A673 (cell line): Measurements from ENCODE around the gene SETD1A. TPM values are rescaled to one million over a fixed set of nuclear protein-coding genes. Genes with fewer than 3 reads are reported as not detected.

ENCODE experiments used
- BruUV-seq: library from RNA; stranded (reverse); fragments of 400-500 nt; replicated peaks from 2 replicates; lab custom pipeline; 2021; lab: Mats Ljungman, UMichigan
- CTCF ChIA-PET: fragments of 300-600 bp; sonication (Branson Sonifier 250); formaldehyde crosslinking; loops from one replicate; lab custom pipeline; 2022; ENCODE audit warnings: antibody characterized with exemption; lab: Charles Lee
- POLR2A ChIA-PET: fragments of 300-600 bp; sonication (Branson Sonifier 250); formaldehyde crosslinking; loops from one replicate; lab custom pipeline; 2022; ENCODE audit warnings: antibody characterized with exemption; ENCODE audit not compliant: low non-redundant PET; lab: Charles Lee
- DNase-seq: peaks from one replicate; pipeline ENCODE4 v3.0.0-alpha.2; 2015; ENCODE audit warnings: low spot score
- H3K27ac ChIP-seq: fragments of 200-600 bp; sonication (generic); 2 replicates; pipeline ENCODE4 v1.5.1; 2016; ENCODE audit warnings: mixed run types, low read depth, mild to moderate bottlenecking, mixed read lengths, antibody characterized with exemption, low read length; ENCODE audit not compliant: poor library complexity, severe bottlenecking
- H3K27me3 ChIP-seq: fragments of 200-600 bp; sonication (generic); replicated peaks from 2 replicates; pipeline ENCODE4 v1.6.1; 2017; ENCODE audit warnings: mixed run types, low read depth, mild to moderate bottlenecking, mixed read lengths, antibody characterized with exemption, low read length; ENCODE audit not compliant: insufficient read depth, poor library complexity
- H3K36me3 ChIP-seq: fragments of 200-600 bp; sonication (generic); 2 replicates; pipeline ENCODE4 v1.6.1; 2016; ENCODE audit warnings: mixed run types, mild to moderate bottlenecking, mixed read lengths, antibody characterized with exemption, low read length; ENCODE audit not compliant: insufficient read depth, poor library complexity, severe bottlenecking
- H3K4me1 ChIP-seq: fragments of 200-600 bp; sonication (generic); 2 replicates; pipeline ENCODE4 v1.6.1; 2017; ENCODE audit warnings: mixed run types, mild to moderate bottlenecking, mixed read lengths, antibody characterized with exemption, low read length; ENCODE audit not compliant: insufficient read depth, poor library complexity, severe bottlenecking
- H3K4me3 ChIP-seq: fragments of 200-600 bp; sonication (generic); 2 replicates; pipeline ENCODE4 v1.5.1; 2016; ENCODE audit warnings: low read depth, mixed run types, mild to moderate bottlenecking, mixed read lengths, low read length; ENCODE audit not compliant: poor library complexity, severe bottlenecking
- H3K9me3 ChIP-seq: fragments of 200-600 bp; sonication (generic); 2 replicates; pipeline ENCODE4 v1.6.1; 2016; ENCODE audit warnings: mixed run types, low read depth, mild to moderate bottlenecking, mixed read lengths, antibody characterized with exemption, low read length; ENCODE audit not compliant: poor library complexity, severe bottlenecking
- EZH2 ChIP-seq: fragments of 200-600 bp; sonication (generic); IDR thresholded peaks from 2 replicates; pipeline ENCODE4 v1.6.1; 2017; ENCODE audit warnings: borderline replicate concordance, low read depth, mild to moderate bottlenecking, mixed read lengths, antibody characterized with exemption, low read length; ENCODE audit not compliant: poor library complexity, severe bottlenecking
- intact Hi-C: fragments of 100-400 bp; cut with micrococcal nuclease; formaldehyde crosslinking; loops from one replicate; pipeline ENCODE4 v1.10.0; 2022; ENCODE audit not compliant: unreplicated experiment
- total RNA-seq: library from RNA; stranded (reverse); gene quantifications from 2 replicates; pipeline ENCODE4 v1.2.3, GENCODE V29; 2021
- TF ChIP-seq, protein P1 (sequence below): fragments of 300-800, 200-600 bp; sonication (generic); conservative IDR thresholded peaks from 2 replicates; pipeline ENCODE4 v1.5.1; 2017; ENCODE audit warnings: low read depth, mild to moderate bottlenecking, antibody characterized with exemption, low read length, moderate library complexity, mixed read lengths

SETD1A gene
- total RNA-seq, 1 experiment from 2014 or later, result 31.4 TPM

DNA sequence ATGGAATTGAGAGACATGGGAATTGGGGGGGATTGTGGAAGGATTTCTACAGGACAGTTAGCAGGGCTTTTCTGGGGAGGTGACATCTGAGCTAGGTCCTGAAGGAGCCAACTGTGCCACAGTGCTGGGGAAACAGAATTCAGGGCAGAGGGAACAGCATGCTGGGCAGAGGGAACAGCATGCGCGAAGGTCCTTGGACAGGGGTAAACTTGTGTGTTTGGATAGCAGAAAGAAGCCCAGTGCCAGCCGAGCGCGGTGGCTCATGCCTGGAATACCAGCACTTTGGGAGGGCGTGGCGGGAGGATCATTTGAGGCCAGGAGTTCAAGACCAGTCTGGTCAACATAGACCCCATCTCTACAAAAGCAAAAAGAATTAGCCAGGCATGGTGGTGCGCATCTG, 49.0 kb downstream of the SETD1A start:
- no peak overlapping the region for H3K27ac ChIP-seq
- TF ChIP-seq, protein P1, sequence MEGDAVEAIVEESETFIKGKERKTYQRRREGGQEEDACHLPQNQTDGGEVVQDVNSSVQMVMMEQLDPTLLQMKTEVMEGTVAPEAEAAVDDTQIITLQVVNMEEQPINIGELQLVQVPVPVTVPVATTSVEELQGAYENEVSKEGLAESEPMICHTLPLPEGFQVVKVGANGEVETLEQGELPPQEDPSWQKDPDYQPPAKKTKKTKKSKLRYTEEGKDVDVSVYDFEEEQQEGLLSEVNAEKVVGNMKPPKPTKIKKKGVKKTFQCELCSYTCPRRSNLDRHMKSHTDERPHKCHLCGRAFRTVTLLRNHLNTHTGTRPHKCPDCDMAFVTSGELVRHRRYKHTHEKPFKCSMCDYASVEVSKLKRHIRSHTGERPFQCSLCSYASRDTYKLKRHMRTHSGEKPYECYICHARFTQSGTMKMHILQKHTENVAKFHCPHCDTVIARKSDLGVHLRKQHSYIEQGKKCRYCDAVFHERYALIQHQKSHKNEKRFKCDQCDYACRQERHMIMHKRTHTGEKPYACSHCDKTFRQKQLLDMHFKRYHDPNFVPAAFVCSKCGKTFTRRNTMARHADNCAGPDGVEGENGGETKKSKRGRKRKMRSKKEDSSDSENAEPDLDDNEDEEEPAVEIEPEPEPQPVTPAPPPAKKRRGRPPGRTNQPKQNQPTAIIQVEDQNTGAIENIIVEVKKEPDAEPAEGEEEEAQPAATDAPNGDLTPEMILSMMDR, result no peak
- TF ChIP-seq EZH2, result no peak
- intact Hi-C loops, result no loop called here
- DNase-seq, result no peak
- no peaks in the 10 kb centered on the region for H3K4me1 ChIP-seq
- no peaks in the 10 kb centered on the region for H3K9me3 ChIP-seq
- H3K36me3 ChIP-seq, result no peaks in the 10 kb centered on the region
- POLR2A ChIA-PET, result no interaction called here
- CTCF ChIA-PET, result no interaction called here
- no peak overlapping the region for H3K4me3 ChIP-seq
- peaks cover 17% of the 10 kb centered on the region for H3K27me3 ChIP-seq
- BruUV-seq, result no TSS peak

DNA sequence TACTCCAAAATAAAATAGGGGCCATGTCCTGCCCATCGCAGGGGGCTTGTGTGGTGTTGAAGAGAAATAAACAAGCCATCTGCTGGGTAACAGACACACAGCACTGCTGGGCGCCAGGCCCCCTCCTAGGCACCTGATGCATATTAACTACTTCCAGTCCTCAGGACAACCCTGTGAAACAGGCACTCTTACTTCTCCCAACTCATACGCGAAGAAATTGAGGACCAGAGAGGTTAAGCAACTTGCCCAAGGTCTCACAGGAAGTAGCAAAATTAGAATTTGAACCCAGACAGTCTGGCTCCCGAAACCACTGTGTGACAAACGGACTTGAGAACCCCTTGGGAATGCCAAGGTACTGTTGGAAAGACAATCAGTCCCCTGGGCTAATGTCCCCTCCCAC, 50.1 kb downstream of the SETD1A start:
- H3K27ac ChIP-seq, result no peak overlapping the region

DNA sequence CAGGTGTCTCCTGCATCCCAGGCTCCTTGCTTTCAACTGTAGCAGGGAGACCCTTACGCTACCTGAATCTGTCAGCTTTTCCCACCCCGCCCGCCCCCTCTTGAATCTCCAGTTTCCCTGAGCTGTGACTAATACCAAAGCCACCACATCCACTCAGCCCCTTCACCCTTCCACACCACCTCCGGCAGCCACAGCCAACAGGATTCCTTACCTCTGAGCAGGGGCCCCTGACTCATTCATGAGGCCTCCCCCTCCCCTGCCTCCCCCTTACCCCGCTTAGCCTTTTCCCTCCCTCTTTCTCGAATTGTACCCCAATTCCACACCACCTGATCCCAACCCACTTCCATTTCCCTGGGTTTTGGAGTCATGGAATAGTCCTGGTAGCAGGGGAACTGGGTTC, 50.6 kb downstream of the SETD1A start:
- H3K9me3 ChIP-seq, result no peaks in the 10 kb centered on the region
- no TSS peak for BruUV-seq
- ChIA-PET CTCF (no interaction called here), POLR2A (no interaction called here)
- no peak for DNase-seq
- no peak overlapping the region for H3K4me3 ChIP-seq
- H3K36me3 ChIP-seq, result no peaks in the 10 kb centered on the region
- H3K27ac ChIP-seq, result no peak overlapping the region
- H3K27me3 ChIP-seq, result peaks cover 23% of the 10 kb centered on the region
- no peaks in the 10 kb centered on the region for H3K4me1 ChIP-seq
- intact Hi-C loops, result no loop called here
- TF ChIP-seq, protein P1, result no peak
- TF ChIP-seq EZH2, result no peak

More for the DNA sequence above, 50.1 kb downstream of the SETD1A start:
- DNase-seq, result no peak
- CTCF ChIA-PET, result no interaction called here
- H3K27me3 ChIP-seq, result peaks cover 23% of the 10 kb centered on the region
- intact Hi-C loops, result no loop called here
- H3K4me3 ChIP-seq, result no peak overlapping the region
- BruUV-seq, result no TSS peak
- no peaks in the 10 kb centered on the region for H3K36me3 ChIP-seq
- TF ChIP-seq, protein P1, result no peak
- TF ChIP-seq EZH2, result no peak
- H3K4me1 ChIP-seq, result no peaks in the 10 kb centered on the region
- POLR2A ChIA-PET, result no interaction called here
- H3K9me3 ChIP-seq, result no peaks in the 10 kb centered on the region
